GM12864 (cell line): ENCODE data around the gene GBP5.
"Not testable (repeated sequence)": the region's sequence is repeated elsewhere in the genome, so short reads cannot be mapped to it uniquely, and the experiment has no call there.

Source experiments
- DNase-seq: peaks from one replicate; pipeline ENCODE4 v3.0.0-alpha.2; 2011; ENCODE audit warnings: low read depth
- H3K4me3 ChIP-seq: 2 replicates; pipeline ENCODE4 v1.5.1; 2011; ENCODE audit warnings: mild to moderate bottlenecking, low read depth, low read length, control low read depth
- CTCF ChIP-seq: IDR thresholded peaks from 2 replicates; pipeline ENCODE4 v1.5.1; 2011; ENCODE audit warnings: low read depth, mild to moderate bottlenecking, moderate library complexity, low read length, control low read depth, inconsistent platforms; ENCODE audit errors: missing control alignments

The GBP5 gene

GRCh38 chr1:89257041-89257440 is 15.6 kb downstream of the GBP5 start:
- H3K4me3 ChIP-seq = no peak overlapping the region
- DNase-seq = no peak
- no peak for TF ChIP-seq CTCF

GRCh38 chr1:89255581-89255980 is 17.1 kb downstream of the GBP5 start:
- DNase-seq, H3K4me3 ChIP-seq: not testable (repeated sequence)

GRCh38 chr1:89254658-89255287 is 17.9 kb downstream of the GBP5 start:
- no peak for DNase-seq
- no peak for TF ChIP-seq CTCF

GRCh38 chr1:89243046-89243445 is 29.6 kb downstream of the GBP5 start:
- no peak for DNase-seq
- TF ChIP-seq CTCF = no peak
- H3K4me3 ChIP-seq = no peak overlapping the region

More at GRCh38 chr1:89254658-89255287, 17.9 kb downstream of the GBP5 start:
- no peak overlapping the region for H3K4me3 ChIP-seq
